DND-41 (cell line): Measurements from ENCODE around the gene OAS1.
"Not testable (repeated sequence)": the region's sequence is repeated elsewhere in the genome, so short reads cannot be mapped to it uniquely, and the experiment has no call there.

Experiments used
- ATAC-seq: fragments of 200-7000 bp; cut with Tn5 transposase; 3 replicates; pipeline ENCODE4 v1.9.1; 2021; ENCODE audit warnings: low read depth; ENCODE audit not compliant: insufficient read depth
- DNase-seq: peaks from one replicate; pipeline ENCODE4 v3.0.0-alpha.2; 2020
- H2AFZ ChIP-seq: 2 replicates; pipeline ENCODE4 v1.6.0; 2012; ENCODE audit warnings: low read depth, low read length
- H3K27ac ChIP-seq: 2 replicates; pipeline ENCODE4 v1.5.1; 2012; ENCODE audit warnings: low read length, inconsistent platforms
- H3K27me3 ChIP-seq: fragments of 200-600 bp; sonication (generic); 2 replicates; pipeline ENCODE4 v1.6.0; 2012; ENCODE audit warnings: low read length, mild to moderate bottlenecking, inconsistent platforms; ENCODE audit not compliant: insufficient read depth, poor library complexity
- H3K36me3 ChIP-seq: 2 replicates; pipeline ENCODE4 v1.5.1; 2012; ENCODE audit warnings: low read length, inconsistent platforms; ENCODE audit not compliant: insufficient read depth
- H3K4me1 ChIP-seq: 2 replicates; pipeline ENCODE4 v1.5.1; 2012; ENCODE audit warnings: mild to moderate bottlenecking, low read length; ENCODE audit not compliant: insufficient read depth
- H3K4me2 ChIP-seq: 2 replicates; pipeline ENCODE4 v1.6.0; 2012; ENCODE audit warnings: mild to moderate bottlenecking, moderate library complexity, low read length, inconsistent platforms; ENCODE audit not compliant: insufficient read depth
- H3K4me3 ChIP-seq, 2 experiments: fragments of 200-600 bp in 1 of 2; shearing (Covaris generic) in 1 of 2; 2 replicates each; pipeline ENCODE4 v1.5.1; 2012 to 2016; ENCODE audit warnings: inconsistent platforms in 2 of 2, low read length in 2 of 2, mild to moderate bottlenecking in 2 of 2, low read depth in 1 of 2, moderate library complexity in 1 of 2
- H3K79me2 ChIP-seq: 2 replicates; pipeline ENCODE4 v1.6.0; 2012; ENCODE audit warnings: low read length, inconsistent platforms; ENCODE audit not compliant: insufficient read depth
- H3K9ac ChIP-seq: 2 replicates; pipeline ENCODE4 v1.6.0; 2012; ENCODE audit warnings: low read depth, mild to moderate bottlenecking, inconsistent platforms, low read length, moderate library complexity
- H3K9me3 ChIP-seq: 2 replicates; pipeline ENCODE4 v1.5.1; 2012; ENCODE audit warnings: low read length, moderate library complexity, mild to moderate bottlenecking, inconsistent platforms; ENCODE audit not compliant: insufficient read depth, severe bottlenecking
- H4K20me1 ChIP-seq: 2 replicates; pipeline ENCODE4 v1.6.0; 2012; ENCODE audit warnings: low read length; ENCODE audit not compliant: insufficient read depth
- EZH2 ChIP-seq: IDR thresholded peaks from 3 replicates; pipeline ENCODE4 v1.6.1; 2012; ENCODE audit warnings: borderline replicate concordance, low read depth, mild to moderate bottlenecking, moderate library complexity, low read length, inconsistent platforms; ENCODE audit not compliant: severe bottlenecking
- TF ChIP-seq, protein P1 (sequence below): IDR thresholded peaks from 2 replicates; pipeline ENCODE4 v1.5.1; 2012; ENCODE audit warnings: borderline replicate concordance, low read length, moderate library complexity, mild to moderate bottlenecking; ENCODE audit not compliant: poor library complexity, severe bottlenecking; ENCODE audit errors: extremely low read depth

OAS1 gene

DNA sequence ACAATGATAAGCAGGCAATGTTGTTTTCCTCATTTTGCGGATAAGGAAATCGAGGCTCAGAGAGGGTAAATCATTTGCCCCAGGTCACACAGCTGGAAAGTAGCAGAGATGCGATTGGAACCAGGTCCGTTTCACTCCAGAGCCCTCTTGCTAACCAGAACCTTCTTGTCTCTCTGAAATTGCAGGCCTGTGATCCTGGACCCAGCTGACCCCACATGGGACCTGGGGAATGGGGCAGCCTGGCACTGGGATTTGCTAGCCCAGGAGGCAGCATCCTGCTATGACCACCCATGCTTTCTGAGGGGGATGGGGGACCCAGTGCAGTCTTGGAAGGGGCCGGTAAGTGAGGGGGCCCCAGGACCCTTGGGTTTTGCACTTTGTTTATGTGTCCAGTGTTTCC is 41.0 kb downstream of the OAS1 start:
- no peak for TF ChIP-seq EZH2
- TF ChIP-seq, protein P1, sequence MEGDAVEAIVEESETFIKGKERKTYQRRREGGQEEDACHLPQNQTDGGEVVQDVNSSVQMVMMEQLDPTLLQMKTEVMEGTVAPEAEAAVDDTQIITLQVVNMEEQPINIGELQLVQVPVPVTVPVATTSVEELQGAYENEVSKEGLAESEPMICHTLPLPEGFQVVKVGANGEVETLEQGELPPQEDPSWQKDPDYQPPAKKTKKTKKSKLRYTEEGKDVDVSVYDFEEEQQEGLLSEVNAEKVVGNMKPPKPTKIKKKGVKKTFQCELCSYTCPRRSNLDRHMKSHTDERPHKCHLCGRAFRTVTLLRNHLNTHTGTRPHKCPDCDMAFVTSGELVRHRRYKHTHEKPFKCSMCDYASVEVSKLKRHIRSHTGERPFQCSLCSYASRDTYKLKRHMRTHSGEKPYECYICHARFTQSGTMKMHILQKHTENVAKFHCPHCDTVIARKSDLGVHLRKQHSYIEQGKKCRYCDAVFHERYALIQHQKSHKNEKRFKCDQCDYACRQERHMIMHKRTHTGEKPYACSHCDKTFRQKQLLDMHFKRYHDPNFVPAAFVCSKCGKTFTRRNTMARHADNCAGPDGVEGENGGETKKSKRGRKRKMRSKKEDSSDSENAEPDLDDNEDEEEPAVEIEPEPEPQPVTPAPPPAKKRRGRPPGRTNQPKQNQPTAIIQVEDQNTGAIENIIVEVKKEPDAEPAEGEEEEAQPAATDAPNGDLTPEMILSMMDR: no peak
- no peaks in the 10 kb centered on the region for H3K27me3 ChIP-seq
- no peak overlapping the region for H3K9ac ChIP-seq
- H4K20me1 ChIP-seq: no peaks in the 10 kb centered on the region
- H3K36me3 ChIP-seq: peaks cover 50% of the 10 kb centered on the region
- no peak for DNase-seq
- H3K79me2 ChIP-seq: no peaks in the 10 kb centered on the region
- no peak overlapping the region for H3K4me2 ChIP-seq
- H3K9me3 ChIP-seq: no peaks in the 10 kb centered on the region
- H3K4me1 ChIP-seq: no peaks in the 10 kb centered on the region
- ATAC-seq: no peak
- no peak overlapping the region for H2AFZ ChIP-seq
- H3K4me3 ChIP-seq: no peak overlapping the region
- H3K27ac ChIP-seq: no peak overlapping the region

DNA sequence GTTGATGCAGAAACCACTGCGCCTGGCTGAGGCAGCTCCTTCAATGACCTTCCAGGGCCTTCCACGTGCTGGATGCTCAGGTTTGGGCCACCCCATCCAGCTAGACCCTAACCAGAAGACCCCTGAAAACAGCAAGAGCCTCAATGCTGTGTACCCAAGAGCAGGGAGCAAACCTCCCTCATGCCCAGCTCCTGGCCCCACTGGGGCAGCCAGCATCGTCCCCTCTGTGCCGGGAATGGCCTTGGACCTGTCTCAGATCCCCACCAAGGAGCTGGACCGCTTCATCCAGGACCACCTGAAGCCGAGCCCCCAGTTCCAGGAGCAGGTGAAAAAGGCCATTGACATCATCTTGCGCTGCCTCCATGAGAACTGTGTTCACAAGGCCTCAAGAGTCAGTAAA is 42.0 kb downstream of the OAS1 start:
- Histone ChIP-seq H3K4me3 (no peak overlapping the region), H2AFZ (no peak overlapping the region), H4K20me1 (no peaks in the 10 kb centered on the region), H3K27ac (no peak overlapping the region), H3K9me3 (no peaks in the 10 kb centered on the region), H3K4me2 (no peak overlapping the region), H3K4me1 (no peaks in the 10 kb centered on the region), H3K27me3 (no peaks in the 10 kb centered on the region), H3K36me3 (peaks cover 44% of the 10 kb centered on the region), H3K79me2 (no peaks in the 10 kb centered on the region), H3K9ac (no peak overlapping the region)
- DNase-seq (no peak), ATAC-seq (no peak)
- no peak for TF ChIP-seq EZH2
- TF ChIP-seq, protein P1: no peak

DNA sequence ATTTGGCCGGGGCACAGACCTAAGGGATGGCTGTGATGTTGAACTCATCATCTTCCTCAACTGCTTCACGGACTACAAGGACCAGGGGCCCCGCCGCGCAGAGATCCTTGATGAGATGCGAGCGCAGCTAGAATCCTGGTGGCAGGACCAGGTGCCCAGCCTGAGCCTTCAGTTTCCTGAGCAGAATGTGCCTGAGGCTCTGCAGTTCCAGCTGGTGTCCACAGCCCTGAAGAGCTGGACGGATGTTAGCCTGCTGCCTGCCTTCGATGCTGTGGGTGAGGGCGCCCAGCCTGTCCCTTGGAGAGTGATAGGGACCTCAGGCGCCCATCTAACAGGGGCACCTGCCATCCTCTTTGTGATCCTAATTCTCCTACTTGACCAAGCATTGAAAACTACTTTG is 43.9 kb downstream of the OAS1 start:
- Histone ChIP-seq H3K36me3 (peaks cover 31% of the 10 kb centered on the region), H3K4me1 (no peaks in the 10 kb centered on the region), H3K27me3 (no peaks in the 10 kb centered on the region), H3K4me3 (no peak overlapping the region), H2AFZ (no peak overlapping the region), H4K20me1 (no peaks in the 10 kb centered on the region), H3K79me2 (no peaks in the 10 kb centered on the region), H3K9ac (no peak overlapping the region), H3K4me2 (no peak overlapping the region), H3K27ac (no peak overlapping the region), H3K9me3 (no peaks in the 10 kb centered on the region)
- ATAC-seq: no peak
- no peak for DNase-seq
- TF ChIP-seq EZH2: no peak

DNA sequence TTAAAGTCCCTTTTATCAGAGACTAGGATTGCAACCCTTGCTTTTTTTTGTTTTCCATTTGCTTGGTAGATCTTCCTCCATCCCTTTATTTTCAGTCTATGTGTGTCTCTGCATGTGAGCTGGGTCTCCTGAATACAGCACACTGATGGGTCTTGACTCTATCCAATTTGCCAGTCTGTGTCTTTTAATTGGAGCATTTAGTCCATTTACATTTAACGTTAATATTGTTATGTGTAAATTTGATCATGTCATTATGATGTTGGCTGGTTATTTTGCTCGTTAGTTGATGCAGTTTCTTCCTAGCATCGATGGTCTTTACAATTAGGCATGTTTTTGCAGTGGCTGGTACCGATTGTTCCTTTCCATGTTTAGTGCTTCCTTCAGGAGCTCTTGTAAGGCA is 50.4 kb downstream of the OAS1 start:
- H3K9ac ChIP-seq, H3K4me2 ChIP-seq, DNase-seq, H3K4me3 ChIP-seq, H3K79me2 ChIP-seq, H4K20me1 ChIP-seq, H3K4me1 ChIP-seq, H3K9me3 ChIP-seq, H2AFZ ChIP-seq, H3K27ac ChIP-seq, H3K27me3 ChIP-seq, ATAC-seq: not testable (repeated sequence)
- peaks cover 31% of the 10 kb centered on the region for H3K36me3 ChIP-seq
